ENCODE results near the gene LDLRAD3.

DNA sequence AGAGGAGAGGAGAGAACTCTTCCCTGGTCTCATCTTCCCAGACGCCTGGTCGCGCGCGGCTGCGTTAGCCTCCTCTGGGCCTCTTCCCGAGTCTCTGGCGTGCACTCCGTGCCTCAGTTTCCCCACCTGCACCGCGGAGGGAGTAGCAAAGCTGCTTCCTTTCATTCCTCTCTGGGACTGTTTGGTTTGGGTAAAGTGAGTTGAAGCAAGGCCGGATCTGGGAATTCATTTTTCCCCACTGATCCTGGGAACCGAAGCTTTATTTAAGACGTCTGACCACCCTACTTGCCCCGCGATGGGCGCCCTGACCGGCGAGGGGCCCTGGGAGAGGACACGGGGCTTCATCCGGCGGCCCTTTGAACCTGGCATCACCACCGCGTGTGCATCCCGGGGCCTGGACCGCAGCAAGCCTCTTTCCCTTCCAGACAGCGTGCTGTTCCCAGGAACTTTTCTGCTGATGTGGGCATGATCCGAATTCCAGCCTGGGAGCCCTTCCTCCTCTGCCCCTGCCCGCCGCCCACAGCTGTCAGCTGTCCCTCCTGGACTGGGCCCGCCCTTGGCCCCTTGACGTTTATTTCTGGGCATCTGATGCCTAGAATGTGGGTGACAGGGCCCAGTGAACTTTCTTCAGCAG is 758 bp downstream of the LDLRAD3 start:
- TF ChIP-seq, protein P1, sequence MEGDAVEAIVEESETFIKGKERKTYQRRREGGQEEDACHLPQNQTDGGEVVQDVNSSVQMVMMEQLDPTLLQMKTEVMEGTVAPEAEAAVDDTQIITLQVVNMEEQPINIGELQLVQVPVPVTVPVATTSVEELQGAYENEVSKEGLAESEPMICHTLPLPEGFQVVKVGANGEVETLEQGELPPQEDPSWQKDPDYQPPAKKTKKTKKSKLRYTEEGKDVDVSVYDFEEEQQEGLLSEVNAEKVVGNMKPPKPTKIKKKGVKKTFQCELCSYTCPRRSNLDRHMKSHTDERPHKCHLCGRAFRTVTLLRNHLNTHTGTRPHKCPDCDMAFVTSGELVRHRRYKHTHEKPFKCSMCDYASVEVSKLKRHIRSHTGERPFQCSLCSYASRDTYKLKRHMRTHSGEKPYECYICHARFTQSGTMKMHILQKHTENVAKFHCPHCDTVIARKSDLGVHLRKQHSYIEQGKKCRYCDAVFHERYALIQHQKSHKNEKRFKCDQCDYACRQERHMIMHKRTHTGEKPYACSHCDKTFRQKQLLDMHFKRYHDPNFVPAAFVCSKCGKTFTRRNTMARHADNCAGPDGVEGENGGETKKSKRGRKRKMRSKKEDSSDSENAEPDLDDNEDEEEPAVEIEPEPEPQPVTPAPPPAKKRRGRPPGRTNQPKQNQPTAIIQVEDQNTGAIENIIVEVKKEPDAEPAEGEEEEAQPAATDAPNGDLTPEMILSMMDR (IDR thresholded peaks at IDR 0.05 in 8 of 11, conservative IDR thresholded peaks at IDR 0.05 in 3 of 11): no peak
- TF ChIP-seq POLR2AphosphoS5 (IDR thresholded peaks at IDR 0.05) (no peak), POLR2A (IDR thresholded peaks at IDR 0.05) (no peak)

Measured in spleen (tissue), 7 donors.